PC-9 (cell line): ENCODE results near the gene CUTA.

Experiments
- CTCF ChIP-seq: fragments of 200-600 bp; sonication (generic); conservative IDR thresholded peaks from 2 replicates; pipeline ENCODE4 v1.6.1; 2017; ENCODE audit warnings: mixed run types, antibody characterized with exemption, mild to moderate bottlenecking, moderate library complexity
- EZH2 ChIP-seq: fragments of 200-600 bp; sonication (generic); IDR thresholded peaks from 2 replicates; pipeline ENCODE4 v1.8.0; 2017; ENCODE audit warnings: antibody characterized with exemption, low read depth

GRCh38 chr6:33446356-33446755 is 28.4 kb upstream of the CUTA start:
- TF ChIP-seq CTCF (no peak), EZH2 (no peak)
